Stimulated activated CD4-positive, alpha-beta T cell treated with anti-CD3 and anti-CD28 coated beads, TNF-alpha, amount 100 ng/mL, for 24 hours (primary cell): ENCODE measurements around the gene EPHA7.
A peak's percentile ranks its signal among the peaks of the same experiment; 100 is the strongest.

ENCODE experiments used
- DNase-seq, 3 experiments: peaks; one replicate each; pipeline ENCODE4 v3.0.0-alpha.2; 2020; ENCODE audit warnings: low read depth in 3 of 3

Gene EPHA7

DNA sequence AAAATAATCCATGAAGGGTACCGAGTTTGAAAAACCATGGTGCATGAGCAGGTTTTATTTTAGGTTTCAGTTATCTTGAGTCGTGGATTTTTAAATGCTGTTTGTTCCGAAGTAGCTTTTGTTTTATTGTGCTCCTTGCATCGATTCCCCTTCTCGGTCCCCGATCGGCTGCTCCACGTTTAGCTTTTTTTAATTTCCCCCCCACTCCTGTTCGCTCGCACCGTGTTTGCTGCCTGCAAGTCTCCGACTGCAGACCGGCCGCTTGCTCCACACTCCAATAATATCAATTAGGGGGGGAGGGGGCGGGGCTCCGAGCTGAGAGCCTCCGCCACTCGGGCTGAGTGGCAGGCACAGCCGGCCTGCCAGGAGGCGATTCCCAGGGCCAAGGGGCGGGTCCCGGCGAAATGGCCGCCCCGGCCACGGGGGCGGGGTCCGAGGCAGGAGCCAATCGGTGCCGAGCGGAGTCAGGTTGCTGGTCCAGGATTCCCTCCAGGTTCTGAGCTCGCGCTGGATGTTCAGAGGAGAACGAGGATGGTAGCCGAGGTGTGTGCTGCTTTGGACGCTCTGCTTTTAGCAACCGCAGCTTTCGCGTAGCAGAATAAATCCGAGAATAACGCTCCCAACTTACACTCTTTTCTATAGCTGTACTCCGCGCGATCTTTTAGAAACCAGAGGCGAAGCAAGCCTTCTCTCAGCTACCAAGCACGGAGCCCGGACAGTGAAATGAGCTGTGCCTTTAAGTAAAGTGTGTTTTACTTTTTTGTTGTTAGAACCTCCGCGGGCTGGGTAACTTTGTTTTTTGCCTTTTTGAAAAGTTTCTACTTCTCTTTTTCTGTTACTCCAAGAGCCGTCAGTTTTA lies at the start of gene EPHA7:
TSS of gene EPHA7 (minus strand) at position 256 of the 859 bp plus-strand sequence. CDS start at position 38, 218 bp downstream.
- peak in 2 of 3 experiments; percentile 16 to 38 for DNase-seq

DNA sequence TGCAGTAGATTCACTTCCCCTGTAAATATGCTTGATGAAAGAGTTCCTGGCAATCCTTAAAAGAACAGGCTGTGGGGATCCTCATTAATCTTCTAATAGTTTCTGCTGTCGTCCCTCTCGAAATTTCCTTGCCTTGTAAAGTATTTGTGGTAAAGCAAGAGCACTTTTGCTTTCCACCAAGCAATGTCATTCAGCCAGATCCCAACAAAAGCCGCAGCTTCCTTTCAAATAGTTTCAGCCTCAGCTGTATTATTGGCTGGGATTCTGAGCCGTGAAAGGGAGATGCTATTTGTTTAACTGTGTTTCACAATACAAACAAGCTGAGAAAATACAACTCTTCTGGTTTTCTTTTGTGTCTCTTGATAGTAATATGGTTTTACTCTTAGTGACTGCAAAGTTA lies 48.9 kb upstream of the EPHA7 start:
- DNase-seq = no peak

DNA sequence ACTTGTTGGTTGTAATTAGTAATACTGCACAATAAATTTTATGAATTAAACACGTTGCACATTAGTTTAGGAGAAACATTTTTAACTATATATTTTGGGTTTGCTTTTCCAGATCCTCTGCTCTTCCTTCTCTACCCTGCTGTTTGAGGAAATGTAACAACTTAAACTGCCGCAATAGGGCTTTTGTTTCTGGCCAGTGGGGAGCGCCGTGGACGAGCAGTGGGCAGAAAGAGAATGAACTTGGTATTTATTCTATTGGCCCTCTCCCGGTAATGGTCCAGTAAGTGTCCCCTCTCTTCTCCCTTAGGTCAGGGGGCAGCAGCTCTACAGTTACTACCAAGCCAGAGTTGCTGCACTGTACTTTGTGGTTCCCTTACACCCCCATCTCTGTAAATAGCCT lies 35.2 kb upstream of the EPHA7 start:
- DNase-seq = no peak

DNA sequence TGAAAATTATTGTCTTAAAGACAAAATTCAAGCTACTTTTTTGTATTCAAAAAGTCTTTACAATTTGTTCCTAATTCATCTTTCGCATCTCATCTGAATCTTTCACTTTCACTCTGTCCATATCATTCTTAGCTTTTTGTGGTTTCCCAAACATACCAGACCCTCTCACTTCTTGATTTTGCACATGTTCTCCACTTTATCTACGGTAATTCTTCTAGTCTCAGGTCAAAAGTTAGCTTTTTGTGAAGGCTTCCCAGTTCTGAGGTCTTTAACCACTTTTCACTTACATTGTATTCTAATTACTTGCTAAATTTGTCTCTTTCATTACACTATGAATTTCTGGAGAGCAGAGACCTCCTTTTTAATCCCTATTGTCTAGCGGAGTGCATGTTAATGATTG lies 34.6 kb upstream of the EPHA7 start:
- DNase-seq = no peak

DNA sequence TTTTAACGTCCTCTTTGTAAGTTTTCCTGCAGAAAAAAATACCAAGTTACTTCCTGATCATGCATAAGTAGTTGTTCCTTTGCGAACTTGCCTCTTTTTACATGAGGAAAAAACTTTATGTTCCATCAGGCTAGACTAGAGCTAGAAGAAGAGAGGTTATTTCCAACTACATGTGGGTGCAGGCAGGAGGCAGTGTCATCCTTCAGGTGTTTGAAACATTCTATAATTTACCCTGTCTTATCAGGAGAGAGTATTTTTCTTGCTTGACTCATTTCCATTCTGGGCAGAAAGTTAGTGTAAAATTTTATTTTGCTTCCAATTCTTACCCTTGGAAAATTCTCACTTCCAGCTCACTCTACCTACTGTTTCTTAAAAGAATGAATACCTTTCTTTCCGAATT lies 28.5 kb upstream of the EPHA7 start:
- no peak for DNase-seq

DNA sequence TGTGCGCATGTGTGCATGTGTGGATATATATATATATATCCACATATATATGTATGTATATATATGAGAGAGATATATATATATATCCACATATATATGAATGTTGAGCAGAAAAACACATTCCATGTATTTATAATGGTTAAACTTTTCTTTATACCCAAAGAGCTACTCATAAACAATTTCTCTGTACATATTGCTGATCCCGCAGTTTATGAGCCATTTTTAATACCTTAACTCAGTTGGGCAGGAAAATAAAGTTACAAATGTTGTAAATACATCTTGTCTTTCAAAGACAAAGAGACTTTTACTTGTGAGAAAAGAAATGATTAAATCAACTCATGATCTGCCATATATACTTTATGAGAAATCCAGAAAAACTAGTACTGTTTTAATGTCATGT lies 18.1 kb upstream of the EPHA7 start:
- DNase-seq = no peak

DNA sequence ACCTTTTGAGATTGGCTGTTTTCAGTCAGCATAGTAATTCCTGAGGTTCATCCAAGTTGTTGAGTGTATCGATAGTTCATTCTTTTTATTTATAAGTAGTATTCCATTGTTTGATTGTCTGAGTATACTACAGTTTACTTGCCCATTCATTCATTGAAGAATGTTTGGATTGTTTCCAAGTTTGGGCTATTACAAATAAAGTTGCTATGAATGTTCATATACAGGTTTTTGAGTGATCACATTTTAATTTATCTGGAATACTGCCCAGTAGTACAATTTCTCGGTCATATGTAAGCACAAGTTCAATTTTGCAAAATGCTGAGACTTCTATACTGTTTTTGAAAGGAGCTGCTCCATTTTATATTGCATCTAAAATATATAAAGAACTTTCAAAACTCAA lies 14.2 kb upstream of the EPHA7 start:
- DNase-seq = no peak

DNA sequence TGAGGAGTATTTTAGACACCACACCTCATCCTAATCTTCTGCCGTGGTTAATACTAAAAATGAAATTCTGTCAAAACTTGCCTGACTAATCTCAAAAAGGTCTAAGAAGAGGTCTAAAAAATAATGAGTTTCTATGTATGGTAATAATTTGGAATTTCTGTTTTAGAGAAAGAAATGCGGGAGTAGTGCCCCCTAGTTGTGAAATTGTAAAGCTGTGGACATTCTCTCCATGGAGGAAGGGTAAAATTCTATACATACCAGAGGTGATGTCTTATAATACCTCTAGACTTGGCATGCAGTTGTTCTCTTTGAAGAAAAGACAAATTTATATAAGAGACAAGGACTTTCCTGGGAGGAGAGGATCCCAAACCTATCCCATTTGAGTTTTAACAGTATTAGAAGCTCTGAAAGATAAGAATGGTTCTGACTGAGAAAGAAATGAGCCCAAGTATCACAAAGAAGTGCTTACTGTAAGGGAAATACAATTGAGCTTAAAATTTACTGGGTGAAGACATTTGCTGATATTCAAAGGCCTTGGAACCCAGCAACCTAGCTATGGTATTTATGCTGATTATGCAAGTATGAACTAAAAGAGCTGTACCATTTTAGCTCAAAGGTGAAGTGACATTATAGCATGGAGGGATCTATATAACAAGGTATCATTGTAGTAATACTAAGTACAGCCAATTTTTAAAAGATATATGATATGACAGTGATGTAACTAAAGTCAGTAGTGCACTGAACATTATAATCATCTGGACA lies 5.1 kb upstream of the EPHA7 start:
- DNase-seq = no peak

DNA sequence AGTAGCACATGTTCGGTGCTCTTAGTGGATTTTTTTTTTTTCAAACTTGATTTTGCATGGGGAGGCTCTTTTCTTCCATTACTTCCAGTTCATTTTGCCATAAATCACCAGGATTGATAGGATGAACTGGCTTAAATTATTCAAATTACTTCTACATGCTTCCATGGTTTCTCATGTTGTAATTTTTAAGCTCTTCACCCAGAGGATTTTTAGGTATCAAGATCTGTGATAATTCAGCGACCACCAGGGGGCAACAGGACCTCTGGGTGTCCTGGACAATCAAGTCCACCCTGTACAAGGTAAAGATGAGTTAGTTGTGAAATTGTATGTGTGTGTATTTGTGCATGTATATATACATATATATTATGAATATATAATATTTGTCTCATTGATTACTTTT lies 4.2 kb upstream of the EPHA7 start:
- no peak for DNase-seq

DNA sequence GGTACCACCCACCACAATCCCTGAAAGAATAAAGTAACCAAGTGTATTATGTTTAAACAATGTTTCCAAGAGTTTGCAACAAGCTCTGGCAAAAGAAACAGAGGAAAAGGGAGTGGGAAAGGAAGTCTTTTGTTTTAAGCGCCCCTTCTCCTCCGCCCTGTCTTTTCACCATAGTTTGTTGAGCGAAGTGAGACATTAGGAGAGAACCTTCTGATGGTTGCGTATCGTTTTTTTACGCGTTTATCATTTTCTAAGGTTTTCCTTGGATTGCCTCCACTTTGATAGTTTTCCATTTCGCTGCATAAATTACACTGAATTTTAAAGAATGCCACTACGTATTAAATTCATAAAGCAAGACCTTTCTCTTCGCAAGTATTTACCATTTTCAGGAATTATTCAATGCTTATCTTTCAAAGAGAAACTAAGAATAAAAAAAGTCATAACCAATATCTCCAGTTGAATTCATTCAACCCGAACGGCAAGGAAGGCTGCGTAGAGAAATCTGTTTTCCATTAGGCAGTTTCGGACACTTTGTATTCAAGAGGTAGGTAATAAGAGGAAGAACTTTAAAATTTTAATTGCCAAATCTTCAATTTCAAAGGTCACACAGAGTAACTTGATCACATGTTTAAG lies 920 bp upstream of the EPHA7 start:
- DNase-seq = no peak

DNA sequence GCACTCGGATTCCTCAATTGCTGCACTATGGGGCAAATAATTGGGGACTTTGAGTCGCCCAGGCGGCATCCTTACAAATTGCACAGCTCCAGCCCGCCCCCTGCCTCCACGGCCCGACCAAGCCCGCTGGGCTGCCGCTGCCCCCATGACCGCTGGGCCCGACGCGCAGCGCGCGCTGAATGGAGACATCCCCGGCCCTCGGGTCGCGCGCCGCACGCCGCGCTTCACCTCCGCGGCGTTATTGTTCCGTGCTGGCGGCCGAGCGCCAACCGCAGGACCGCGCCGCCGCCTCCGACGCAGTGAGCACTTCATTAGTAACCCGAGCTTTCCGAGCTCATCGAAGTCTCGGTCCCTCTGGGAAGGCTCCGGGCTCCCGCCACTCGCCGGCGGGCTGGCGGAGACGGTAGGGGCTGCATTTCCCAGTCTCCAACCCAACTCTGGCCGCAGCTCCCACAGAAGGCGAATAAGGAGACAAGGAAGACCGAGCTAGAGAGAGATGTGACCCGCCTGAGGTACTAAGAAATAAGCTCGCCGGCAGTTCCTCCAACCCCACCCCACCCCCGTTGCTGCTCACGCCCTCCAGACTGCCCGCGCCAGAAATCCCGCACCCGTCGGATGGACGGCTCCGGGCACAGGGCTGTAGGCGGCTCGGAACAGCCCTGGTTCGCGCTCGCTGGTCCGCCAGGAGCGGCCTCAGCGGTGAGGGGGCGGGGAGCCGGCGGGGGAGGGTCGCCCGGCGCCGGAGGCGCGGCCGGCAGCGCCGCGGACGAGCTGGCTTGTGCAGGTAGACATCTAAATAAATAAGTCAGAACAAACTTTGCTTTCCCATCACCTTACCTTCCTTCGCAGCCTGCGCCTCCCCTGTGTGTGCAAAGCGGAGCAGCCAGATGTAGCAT lies 703 bp downstream of the EPHA7 start:
- no peak for DNase-seq

DNA sequence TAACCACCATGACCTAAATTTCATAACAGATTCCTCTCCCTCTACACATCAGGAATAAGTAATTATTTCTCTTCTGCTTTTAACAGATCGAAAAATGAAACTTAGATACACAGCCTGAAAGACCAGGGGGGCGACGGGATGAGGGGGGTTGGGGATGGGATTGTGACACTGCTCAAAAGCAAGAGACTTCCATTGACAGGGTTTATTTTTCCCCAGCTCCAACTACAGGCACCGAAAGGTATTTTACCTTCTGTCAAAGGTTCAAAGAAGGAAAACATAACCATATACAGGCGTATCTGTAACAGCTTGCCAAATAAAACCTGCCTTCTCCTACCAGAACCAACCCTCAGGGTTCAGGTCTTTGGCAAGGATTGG lies 1.3 kb downstream of the EPHA7 start:
- no peak for DNase-seq

DNA sequence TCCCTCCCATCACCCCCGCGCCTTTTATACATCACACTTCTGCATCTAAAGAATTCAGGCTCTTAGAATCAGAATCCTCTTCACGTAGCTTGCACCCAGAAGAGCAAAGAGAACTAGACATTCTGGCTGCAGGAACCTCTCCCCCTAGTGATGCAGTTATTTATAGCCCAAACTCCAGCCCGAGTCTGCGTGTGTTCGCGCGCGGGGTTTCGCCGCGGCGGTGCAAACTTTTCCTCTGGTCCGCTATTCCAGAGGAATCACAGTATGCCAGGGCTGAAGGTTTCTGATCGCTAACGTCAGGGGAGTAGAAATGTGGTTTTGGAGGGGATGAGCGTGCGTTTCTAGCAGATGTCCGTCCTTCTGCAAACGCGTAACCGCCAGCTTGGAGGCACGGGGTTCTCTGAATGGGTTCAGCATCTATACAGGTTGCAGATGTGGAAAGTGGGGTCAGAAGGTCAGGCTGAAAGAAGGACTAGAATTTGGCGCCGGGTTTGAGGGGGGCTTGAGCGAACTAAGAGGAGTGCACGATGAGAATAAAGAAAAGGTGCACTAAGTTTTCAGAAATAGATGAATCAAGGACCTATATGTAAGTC lies 1.8 kb downstream of the EPHA7 start:
- no peak for DNase-seq

DNA sequence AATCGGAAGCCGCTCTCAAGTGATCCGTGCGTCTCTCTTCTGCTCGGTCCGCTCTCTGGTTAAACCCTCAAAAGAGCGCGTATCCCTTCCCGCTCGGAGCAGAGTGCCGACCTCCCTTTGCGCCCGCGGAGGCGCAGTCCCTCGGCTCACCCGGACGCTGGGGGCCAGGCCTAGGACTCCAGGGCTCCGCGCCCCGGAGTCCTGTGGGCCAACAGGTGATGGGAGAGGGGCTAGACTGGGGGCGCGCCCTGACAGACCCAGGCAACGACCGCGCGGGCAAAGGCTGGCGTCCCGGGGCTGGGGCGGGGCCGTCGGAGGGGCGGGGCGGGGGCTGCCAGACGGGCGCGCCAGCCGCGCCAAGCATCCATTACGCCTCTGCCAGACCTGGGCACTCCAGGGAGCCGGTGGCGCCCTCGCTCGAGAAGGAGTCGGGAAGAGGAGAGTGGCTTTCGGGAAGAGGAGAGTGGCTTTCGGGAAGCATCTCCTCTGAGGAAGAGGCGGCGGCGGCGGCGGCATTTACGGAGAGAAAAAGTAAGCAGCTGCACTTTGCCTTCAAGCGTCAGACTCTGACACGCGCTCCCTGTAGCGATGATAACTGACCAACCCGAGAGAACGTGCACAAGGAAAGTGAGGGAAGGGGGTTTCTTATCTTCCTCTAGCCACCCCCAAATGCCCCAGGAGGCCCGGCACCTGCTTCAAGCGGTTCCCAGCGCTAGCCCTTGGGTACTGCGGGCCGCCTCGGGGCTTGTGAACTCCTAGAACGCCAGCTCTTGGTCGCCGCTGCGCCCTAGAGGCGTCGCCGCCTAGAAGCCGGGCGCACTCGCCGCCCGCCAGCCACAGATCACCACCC lies 2.6 kb downstream of the EPHA7 start:
- no peak for DNase-seq

DNA sequence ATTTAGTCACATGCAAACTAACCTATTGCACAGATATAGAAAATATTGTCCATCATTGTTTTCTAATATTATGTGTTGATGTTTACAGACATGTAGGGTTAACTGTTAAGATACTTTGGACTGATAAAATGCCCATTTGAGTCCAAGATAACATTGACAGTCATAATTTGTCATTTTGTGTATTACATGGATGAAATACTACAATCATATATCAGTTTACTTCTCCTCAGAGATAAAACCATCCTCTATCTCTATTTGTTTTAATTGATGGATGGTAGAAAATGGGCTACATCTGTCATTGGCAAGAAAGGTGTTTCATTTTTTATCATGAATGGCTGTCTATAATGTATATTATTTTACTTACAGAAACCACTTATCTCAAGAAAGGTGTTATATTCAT lies 6.2 kb downstream of the EPHA7 start:
- DNase-seq = no peak

DNA sequence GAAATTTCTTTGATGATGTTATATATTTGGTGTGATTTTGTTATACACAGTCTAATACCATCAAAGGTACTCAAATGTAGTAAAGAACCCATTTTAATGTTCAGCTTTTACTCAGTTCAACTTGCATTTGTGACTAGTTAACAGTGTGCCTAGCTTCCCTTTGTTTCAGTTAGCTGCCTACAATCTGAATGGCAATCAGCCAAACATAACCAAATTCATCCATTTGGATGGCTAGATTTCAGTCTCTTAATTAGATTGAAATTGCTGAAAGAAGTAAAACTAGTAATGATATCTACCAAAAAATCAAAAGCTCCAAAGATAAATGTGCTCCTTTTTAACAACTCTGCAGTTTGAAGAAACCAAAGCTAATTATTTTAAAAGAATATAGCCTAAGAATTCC lies 6.9 kb downstream of the EPHA7 start:
- no peak for DNase-seq

DNA sequence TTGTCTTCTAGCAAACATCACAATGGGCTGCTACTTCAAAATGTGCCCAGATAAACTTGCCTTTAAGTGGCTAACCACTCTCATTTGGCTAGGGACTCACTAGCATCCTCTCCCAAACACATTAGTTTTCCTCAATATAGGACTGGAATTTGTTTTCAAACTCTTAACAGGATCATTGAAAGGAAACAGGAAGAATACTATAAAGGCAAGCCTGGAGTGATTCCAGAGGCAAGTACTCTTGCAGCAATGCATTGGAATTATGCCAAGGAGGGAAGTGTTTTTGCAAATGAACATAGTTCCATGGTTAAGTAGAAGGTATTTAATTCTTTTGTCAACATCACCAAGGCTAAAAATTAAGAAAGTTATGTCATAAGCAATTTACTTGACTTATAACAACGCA lies 12.2 kb downstream of the EPHA7 start:
- no peak for DNase-seq

DNA sequence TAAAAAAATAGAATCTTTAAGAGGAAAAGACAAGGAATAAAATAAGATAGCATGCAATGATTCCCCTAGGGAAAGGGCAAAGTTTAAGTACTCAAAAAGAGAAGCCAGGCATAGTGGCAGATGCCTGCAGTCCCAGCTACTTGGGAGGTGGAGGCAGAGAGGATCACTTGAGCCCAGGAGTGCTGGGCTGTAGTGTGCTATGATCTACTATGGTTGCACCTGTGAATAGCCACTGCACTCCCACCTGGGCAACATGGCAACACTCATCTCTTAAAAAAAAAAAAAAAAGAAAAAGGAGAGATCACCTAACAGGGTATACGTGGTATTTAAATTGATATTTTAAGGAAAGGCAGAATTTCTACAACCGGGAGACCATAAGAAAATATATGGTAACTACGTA lies 16.0 kb downstream of the EPHA7 start:
- no peak for DNase-seq

DNA sequence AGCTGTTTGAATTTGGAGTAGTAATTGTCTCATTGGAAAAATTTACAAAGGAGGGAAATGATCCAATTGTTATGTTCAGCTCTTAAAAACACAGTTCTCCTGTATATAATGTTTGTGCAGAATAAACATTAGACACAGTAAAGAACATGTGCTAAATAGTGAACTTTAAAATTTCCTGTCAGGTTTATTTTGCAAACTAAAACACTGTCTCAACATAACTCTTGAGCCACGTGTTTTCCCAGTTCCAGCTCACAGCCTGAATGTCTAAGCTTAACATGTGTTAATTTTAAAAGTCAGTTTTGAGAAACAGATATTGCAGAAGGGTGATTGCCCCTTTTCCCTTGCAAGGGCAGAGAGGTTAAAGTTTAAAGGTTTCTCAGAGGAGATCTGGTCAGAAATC lies 20.6 kb downstream of the EPHA7 start:
- DNase-seq = no peak

DNA sequence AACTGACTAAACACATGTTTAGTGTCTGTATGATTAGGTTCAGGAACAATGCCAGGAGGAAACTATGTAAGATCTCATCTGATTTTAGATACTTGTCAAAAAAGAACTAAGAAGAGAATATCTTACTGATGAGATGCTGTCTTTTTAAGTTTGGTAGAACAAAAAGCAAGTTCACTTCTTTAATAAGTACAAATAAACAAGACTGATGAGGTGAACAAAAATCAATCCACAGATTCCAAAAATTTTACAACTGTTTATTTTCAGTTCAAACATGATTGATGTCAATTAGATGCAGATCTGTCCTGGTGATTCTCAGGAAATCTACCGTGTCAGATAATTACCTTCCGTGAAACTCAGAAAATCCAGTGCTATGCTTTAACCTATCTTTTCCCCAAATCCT lies 24.9 kb downstream of the EPHA7 start:
- DNase-seq = no peak
